HepG2 (cell line): ENCODE results near the gene ZNF19. TPM values are rescaled to one million over a fixed set of nuclear protein-coding genes. Genes with fewer than 3 reads are reported as not detected.

ENCODE experiments used
- ATM ChIP-seq: fragments of 450-650 bp; IDR thresholded peaks from 2 replicates; pipeline ENCODE4 v1.7.1; 2017; ENCODE audit warnings: mild to moderate bottlenecking, borderline replicate concordance
- HNRNPK ChIP-seq: fragments of 200-400 bp; formaldehyde crosslinking; IDR thresholded peaks from 2 replicates; pipeline ENCODE4 v1.6.1; 2018; ENCODE audit warnings: low read length, low read depth, moderate library complexity, mild to moderate bottlenecking; ENCODE audit not compliant: poor library complexity, severe bottlenecking
- HOXA7 ChIP-seq: sonication (generic); formaldehyde crosslinking; IDR thresholded peaks from 2 replicates; pipeline ENCODE4 v1.8.1; 2022; ENCODE audit warnings: mild to moderate bottlenecking, missing genetic modification reagents, moderate library complexity
- MTERF4 ChIP-seq: sonication (generic); formaldehyde crosslinking; IDR thresholded peaks from 2 replicates; pipeline ENCODE4 v1.8.0; 2023; ENCODE audit warnings: mild to moderate bottlenecking, missing genetic modification reagents
- RORA ChIP-seq: sonication (generic); formaldehyde crosslinking; IDR thresholded peaks from 2 replicates; pipeline ENCODE4 v1.5.0; 2020; ENCODE audit warnings: mild to moderate bottlenecking, missing genetic modification reagents, moderate library complexity
- ZNF230 ChIP-seq: sonication (generic); formaldehyde crosslinking; IDR thresholded peaks from 2 replicates; pipeline ENCODE4 v1.4.0; 2020; ENCODE audit warnings: mild to moderate bottlenecking, missing genetic modification reagents
- ZNF431 ChIP-seq: sonication (generic); formaldehyde crosslinking; IDR thresholded peaks from 2 replicates; pipeline ENCODE4 v1.9.0; 2022; ENCODE audit warnings: missing genetic modification reagents, low read depth, mild to moderate bottlenecking, borderline replicate concordance
- ZNF720 ChIP-seq: sonication (generic); formaldehyde crosslinking; IDR thresholded peaks from 2 replicates; pipeline ENCODE4 v1.4.0; 2020; ENCODE audit warnings: missing genetic modification reagents
- ZNF879 ChIP-seq: sonication (generic); formaldehyde crosslinking; IDR thresholded peaks from 2 replicates; pipeline ENCODE4 v1.8.1; 2023; ENCODE audit warnings: missing genetic modification reagents
- polyA plus RNA-seq, 8 experiments: library from polyadenylated mRNA; depleted of rRNA in 3 of 8; stranded (reverse) in 7 of 8; unstranded in 1 of 8; fragments of >200 nt; fragmentation: Illumina TruSeq in 4 of 8; extraction: Trizol in 4 of 8; gene quantifications; 2 replicates each; pipeline versions ENCODE4 v1.2.1 to v1.2.3, GENCODE V29; 2011 to 2016; ENCODE audit warnings: low read depth in 4 of 8, missing spikeins in 1 of 8, mixed read lengths in 1 of 8; ENCODE audit not compliant: insufficient read depth in 1 of 8
- total RNA-seq, 5 experiments: library from RNA; depleted of rRNA; stranded (reverse); fragments of >200 nt; fragmentation: Illumina TruSeq; extraction: Trizol; gene quantifications; 2 replicates each; pipeline ENCODE4 v1.2.3, GENCODE V29; 2016; ENCODE audit warnings: low read depth in 1 of 5
- TF ChIP-seq, protein P1 (sequence below): fragments of 450-650 bp; IDR thresholded peaks from 2 replicates; pipeline ENCODE4 v1.6.1; 2017
- TF ChIP-seq, protein P2 (sequence below): sonication (generic); formaldehyde crosslinking; conservative IDR thresholded peaks from 2 replicates; pipeline ENCODE4 v1.8.0; 2022; ENCODE audit warnings: low read depth, missing genetic modification reagents
- TF ChIP-seq, protein P3 (sequence below): sonication (generic); formaldehyde crosslinking; IDR thresholded peaks from 2 replicates; pipeline ENCODE4 v1.4.0; 2020; ENCODE audit warnings: missing genetic modification reagents, mild to moderate bottlenecking, borderline replicate concordance
- TF ChIP-seq, protein P4 (sequence below): IDR thresholded peaks from 2 replicates; pipeline ENCODE4 v1.6.1; 2016; ENCODE audit warnings: low read depth
- TF ChIP-seq, protein P5 (sequence below): sonication (generic); formaldehyde crosslinking; IDR thresholded peaks from 2 replicates; pipeline ENCODE4 v1.4.0; 2020; ENCODE audit warnings: missing genetic modification reagents

ZNF19 gene
- total and polyA plus RNA-seq, 2 of the 13 experiments (the other 11 are each of a cell fraction or from before 2014, with no cell fraction given): 3.2 to 5.8 TPM

- TF ChIP-seq ATM (no peak), ZNF431 (peak; percentile 76; the same call in 1 of the 2 replicates), ZNF879 (CRISPR knock-in tag) (no peak), ZNF720 (CRISPR knock-in tag) (0 out of 2 replicates have a peak, but pooled peaks have one; percentile 31), RORA (CRISPR knock-in tag) (no peak), MTERF4 (CRISPR knock-in tag) (0 out of 2 replicates have a peak, but pooled peaks have one; percentile 41), ZNF230 (CRISPR knock-in tag) (peak; percentile 98; the same call in 1 of the 2 replicates), HOXA7 (CRISPR knock-in tag) (no peak), HNRNPK (peak; percentile 87)
- TF ChIP-seq, protein P1, sequence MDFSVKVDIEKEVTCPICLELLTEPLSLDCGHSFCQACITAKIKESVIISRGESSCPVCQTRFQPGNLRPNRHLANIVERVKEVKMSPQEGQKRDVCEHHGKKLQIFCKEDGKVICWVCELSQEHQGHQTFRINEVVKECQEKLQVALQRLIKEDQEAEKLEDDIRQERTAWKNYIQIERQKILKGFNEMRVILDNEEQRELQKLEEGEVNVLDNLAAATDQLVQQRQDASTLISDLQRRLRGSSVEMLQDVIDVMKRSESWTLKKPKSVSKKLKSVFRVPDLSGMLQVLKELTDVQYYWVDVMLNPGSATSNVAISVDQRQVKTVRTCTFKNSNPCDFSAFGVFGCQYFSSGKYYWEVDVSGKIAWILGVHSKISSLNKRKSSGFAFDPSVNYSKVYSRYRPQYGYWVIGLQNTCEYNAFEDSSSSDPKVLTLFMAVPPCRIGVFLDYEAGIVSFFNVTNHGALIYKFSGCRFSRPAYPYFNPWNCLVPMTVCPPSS: no peak
- TF ChIP-seq, protein P2, sequence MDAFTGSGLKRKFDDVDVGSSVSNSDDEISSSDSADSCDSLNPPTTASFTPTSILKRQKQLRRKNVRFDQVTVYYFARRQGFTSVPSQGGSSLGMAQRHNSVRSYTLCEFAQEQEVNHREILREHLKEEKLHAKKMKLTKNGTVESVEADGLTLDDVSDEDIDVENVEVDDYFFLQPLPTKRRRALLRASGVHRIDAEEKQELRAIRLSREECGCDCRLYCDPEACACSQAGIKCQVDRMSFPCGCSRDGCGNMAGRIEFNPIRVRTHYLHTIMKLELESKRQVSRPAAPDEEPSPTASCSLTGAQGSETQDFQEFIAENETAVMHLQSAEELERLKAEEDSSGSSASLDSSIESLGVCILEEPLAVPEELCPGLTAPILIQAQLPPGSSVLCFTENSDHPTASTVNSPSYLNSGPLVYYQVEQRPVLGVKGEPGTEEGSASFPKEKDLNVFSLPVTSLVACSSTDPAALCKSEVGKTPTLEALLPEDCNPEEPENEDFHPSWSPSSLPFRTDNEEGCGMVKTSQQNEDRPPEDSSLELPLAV (CRISPR knock-in tag): no peak
- TF ChIP-seq, protein P3, sequence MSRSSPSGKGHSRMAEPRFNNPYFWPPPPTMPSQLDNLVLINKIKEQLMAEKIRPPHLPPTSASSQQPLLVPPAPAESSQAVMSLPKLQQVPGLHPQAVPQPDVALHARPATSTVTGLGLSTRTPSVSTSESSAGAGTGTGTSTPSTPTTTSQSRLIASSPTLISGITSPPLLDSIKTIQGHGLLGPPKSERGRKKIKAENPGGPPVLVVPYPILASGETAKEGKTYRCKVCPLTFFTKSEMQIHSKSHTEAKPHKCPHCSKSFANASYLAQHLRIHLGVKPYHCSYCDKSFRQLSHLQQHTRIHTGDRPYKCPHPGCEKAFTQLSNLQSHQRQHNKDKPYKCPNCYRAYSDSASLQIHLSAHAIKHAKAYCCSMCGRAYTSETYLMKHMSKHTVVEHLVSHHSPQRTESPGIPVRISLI (CRISPR knock-in tag): no peak; the same call in 1 of the 2 replicates
- TF ChIP-seq, protein P4, sequence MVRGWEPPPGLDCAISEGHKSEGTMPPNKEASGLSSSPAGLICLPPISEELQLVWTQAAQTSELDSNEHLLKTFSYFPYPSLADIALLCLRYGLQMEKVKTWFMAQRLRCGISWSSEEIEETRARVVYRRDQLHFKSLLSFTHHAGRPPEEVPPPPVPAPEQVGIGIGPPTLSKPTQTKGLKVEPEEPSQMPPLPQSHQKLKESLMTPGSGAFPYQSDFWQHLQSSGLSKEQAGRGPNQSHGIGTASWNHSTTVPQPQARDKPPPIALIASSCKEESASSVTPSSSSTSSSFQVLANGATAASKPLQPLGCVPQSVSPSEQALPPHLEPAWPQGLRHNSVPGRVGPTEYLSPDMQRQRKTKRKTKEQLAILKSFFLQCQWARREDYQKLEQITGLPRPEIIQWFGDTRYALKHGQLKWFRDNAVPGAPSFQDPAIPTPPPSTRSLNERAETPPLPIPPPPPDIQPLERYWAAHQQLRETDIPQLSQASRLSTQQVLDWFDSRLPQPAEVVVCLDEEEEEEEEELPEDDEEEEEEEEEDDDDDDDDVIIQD (CRISPR knock-in tag): 0 out of 2 replicates have a peak, but pooled peaks have one; percentile 22
- TF ChIP-seq, protein P5, sequence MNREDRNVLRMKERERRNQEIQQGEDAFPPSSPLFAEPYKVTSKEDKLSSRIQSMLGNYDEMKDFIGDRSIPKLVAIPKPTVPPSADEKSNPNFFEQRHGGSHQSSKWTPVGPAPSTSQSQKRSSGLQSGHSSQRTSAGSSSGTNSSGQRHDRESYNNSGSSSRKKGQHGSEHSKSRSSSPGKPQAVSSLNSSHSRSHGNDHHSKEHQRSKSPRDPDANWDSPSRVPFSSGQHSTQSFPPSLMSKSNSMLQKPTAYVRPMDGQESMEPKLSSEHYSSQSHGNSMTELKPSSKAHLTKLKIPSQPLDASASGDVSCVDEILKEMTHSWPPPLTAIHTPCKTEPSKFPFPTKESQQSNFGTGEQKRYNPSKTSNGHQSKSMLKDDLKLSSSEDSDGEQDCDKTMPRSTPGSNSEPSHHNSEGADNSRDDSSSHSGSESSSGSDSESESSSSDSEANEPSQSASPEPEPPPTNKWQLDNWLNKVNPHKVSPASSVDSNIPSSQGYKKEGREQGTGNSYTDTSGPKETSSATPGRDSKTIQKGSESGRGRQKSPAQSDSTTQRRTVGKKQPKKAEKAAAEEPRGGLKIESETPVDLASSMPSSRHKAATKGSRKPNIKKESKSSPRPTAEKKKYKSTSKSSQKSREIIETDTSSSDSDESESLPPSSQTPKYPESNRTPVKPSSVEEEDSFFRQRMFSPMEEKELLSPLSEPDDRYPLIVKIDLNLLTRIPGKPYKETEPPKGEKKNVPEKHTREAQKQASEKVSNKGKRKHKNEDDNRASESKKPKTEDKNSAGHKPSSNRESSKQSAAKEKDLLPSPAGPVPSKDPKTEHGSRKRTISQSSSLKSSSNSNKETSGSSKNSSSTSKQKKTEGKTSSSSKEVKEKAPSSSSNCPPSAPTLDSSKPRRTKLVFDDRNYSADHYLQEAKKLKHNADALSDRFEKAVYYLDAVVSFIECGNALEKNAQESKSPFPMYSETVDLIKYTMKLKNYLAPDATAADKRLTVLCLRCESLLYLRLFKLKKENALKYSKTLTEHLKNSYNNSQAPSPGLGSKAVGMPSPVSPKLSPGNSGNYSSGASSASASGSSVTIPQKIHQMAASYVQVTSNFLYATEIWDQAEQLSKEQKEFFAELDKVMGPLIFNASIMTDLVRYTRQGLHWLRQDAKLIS (CRISPR knock-in tag): peak; percentile 78; the same call in 1 of the 2 replicates
Measured at GRCh38 chr16:71461686-71462648, 27.2 kb downstream of the ZNF19 start, which contains the start of gene ZNF23 (continued).
